Esophagus muscularis mucosa (tissue), 3 donors: ENCODE results near the gene SDK2.

Experiments used
- POLR2AphosphoS5 ChIP-seq, 2 donors: sonication (generic); formaldehyde crosslinking; IDR thresholded peaks; one replicate each; pipeline ENCODE4 v1.6.1; 2017; ENCODE audit warnings: antibody characterized with exemption in 2 of 2
- TF ChIP-seq, protein P1 (sequence below), 3 experiments: fragments of 200-600 bp in 2 of 3; fragments of 450-650 bp in 1 of 3; sonication (generic) in 2 of 3; IDR thresholded peaks; one replicate each; pipeline ENCODE4 v1.5.1; 2017 to 2019; ENCODE audit warnings: antibody characterized with exemption in 3 of 3, mild to moderate bottlenecking in 2 of 3, moderate library complexity in 1 of 3

- TF ChIP-seq POLR2AphosphoS5 (IDR thresholded peaks at IDR 0.05) = no peak
- TF ChIP-seq, protein P1, sequence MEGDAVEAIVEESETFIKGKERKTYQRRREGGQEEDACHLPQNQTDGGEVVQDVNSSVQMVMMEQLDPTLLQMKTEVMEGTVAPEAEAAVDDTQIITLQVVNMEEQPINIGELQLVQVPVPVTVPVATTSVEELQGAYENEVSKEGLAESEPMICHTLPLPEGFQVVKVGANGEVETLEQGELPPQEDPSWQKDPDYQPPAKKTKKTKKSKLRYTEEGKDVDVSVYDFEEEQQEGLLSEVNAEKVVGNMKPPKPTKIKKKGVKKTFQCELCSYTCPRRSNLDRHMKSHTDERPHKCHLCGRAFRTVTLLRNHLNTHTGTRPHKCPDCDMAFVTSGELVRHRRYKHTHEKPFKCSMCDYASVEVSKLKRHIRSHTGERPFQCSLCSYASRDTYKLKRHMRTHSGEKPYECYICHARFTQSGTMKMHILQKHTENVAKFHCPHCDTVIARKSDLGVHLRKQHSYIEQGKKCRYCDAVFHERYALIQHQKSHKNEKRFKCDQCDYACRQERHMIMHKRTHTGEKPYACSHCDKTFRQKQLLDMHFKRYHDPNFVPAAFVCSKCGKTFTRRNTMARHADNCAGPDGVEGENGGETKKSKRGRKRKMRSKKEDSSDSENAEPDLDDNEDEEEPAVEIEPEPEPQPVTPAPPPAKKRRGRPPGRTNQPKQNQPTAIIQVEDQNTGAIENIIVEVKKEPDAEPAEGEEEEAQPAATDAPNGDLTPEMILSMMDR (IDR thresholded peaks at IDR 0.05) = no peak
Measured at GRCh38 chr17:73553311-73553710, 90.9 kb downstream of the SDK2 start.
